ENCODE data around the gene ACOT13. TPM values are rescaled to one million over a fixed set of nuclear protein-coding genes. Genes with fewer than 3 reads are reported as not detected.
"Not testable (repeated sequence)": the region's sequence is repeated elsewhere in the genome, so short reads cannot be mapped to it uniquely, and the experiment has no call there.

The ACOT13 gene
- total RNA-seq, 3 donors from 2014 or later (not counting 1 experiment from before 2014, with no cell fraction given), result 3.2 to 4.3 (median 4.2) TPM

- no peak overlapping the region for H3K27ac Mint-ChIP-seq
- H3K4me1 Mint-ChIP-seq, result peaks cover 44 to 47% of the 10 kb centered on the region in 2 donors
- H3K4me1 ChIP-seq (ENCODE audit: control insufficient read depth, insufficient read depth, low read length), result no peaks in the 10 kb centered on the region
- TF ChIP-seq CTCF (IDR thresholded peaks at IDR 0.05), result no peak
- no peak overlapping the region for H3K4me3 ChIP-seq (ENCODE audit: low read length)
- no peaks in the 10 kb centered on the region for H3K27me3 Mint-ChIP-seq (ENCODE audit: low read depth in 2 of 2)
- ATAC-seq (peak in 1 of 3 donors; percentile 30), DNase-seq (no peak)
- 92% methylated on average over 8 of the region's 9 CpGs for WGBS (ENCODE audit: insufficient coverage)
- no peaks in the 10 kb centered on the region for H3K9me3 Mint-ChIP-seq
- no peak overlapping the region for H3K27ac ChIP-seq (ENCODE audit: low read length)
- no peaks in the 10 kb centered on the region for H3K27me3 ChIP-seq (ENCODE audit: control insufficient read depth, insufficient read depth, low read length)
- no peak overlapping the region for H3K4me3 Mint-ChIP-seq
- peaks cover 35% of the 10 kb centered on the region for H3K36me3 ChIP-seq (ENCODE audit: control insufficient read depth, insufficient read depth, low read length)
- intact Hi-C loops (cut with micrococcal nuclease), result no loop called here
- H3K9me3 ChIP-seq (ENCODE audit: control insufficient read depth, insufficient read depth, low read length), result no peaks in the 10 kb centered on the region
- H3K36me3 Mint-ChIP-seq, result peaks cover 9% of the 10 kb centered on the region
These were observed 8.0 kb upstream of the ACOT13 start for GRCh38 chr6:24658573-24659560.

- no peaks in the 10 kb centered on the region for H3K27me3 ChIP-seq (ENCODE audit: control insufficient read depth, insufficient read depth, low read length)
- H3K4me1 ChIP-seq (ENCODE audit: control insufficient read depth, insufficient read depth, low read length), result no peaks in the 10 kb centered on the region
- no peak overlapping the region for H3K27ac ChIP-seq (ENCODE audit: low read length)
- H3K9me3 Mint-ChIP-seq, result no peaks in the 10 kb centered on the region
- no peaks in the 10 kb centered on the region for H3K9me3 ChIP-seq (ENCODE audit: control insufficient read depth, insufficient read depth, low read length)
- intact Hi-C loops (cut with micrococcal nuclease), result no loop called here
- H3K36me3 Mint-ChIP-seq, result peaks cover 6% of the 10 kb centered on the region
- no peak overlapping the region for H3K4me3 ChIP-seq (ENCODE audit: low read length)
- peaks cover 46 to 54% of the 10 kb centered on the region in 2 donors for H3K4me1 Mint-ChIP-seq
- H3K27ac Mint-ChIP-seq, result no peak overlapping the region
- WGBS (ENCODE audit: insufficient coverage), result no CpG with 5 or more reads among the region's 1 CpG
- no peak overlapping the region for H3K4me3 Mint-ChIP-seq
- peaks cover 31% of the 10 kb centered on the region for H3K36me3 ChIP-seq (ENCODE audit: control insufficient read depth, insufficient read depth, low read length)
- H3K27me3 Mint-ChIP-seq (ENCODE audit: low read depth in 2 of 2), result no peaks in the 10 kb centered on the region
- TF ChIP-seq CTCF (IDR thresholded peaks at IDR 0.05), result no peak
- no peak for ATAC-seq
- no peak for DNase-seq
These were observed 7.3 kb upstream of the ACOT13 start for GRCh38 chr6:24659561-24659960.

GRCh38 chr6:24660105-24660504 lies 6.8 kb upstream of the ACOT13 start:
- WGBS (ENCODE audit: insufficient coverage), result 91% methylated on average over 2 of the region's 2 CpGs
- Histone ChIP-seq H3K4me3 (ENCODE audit: low read length) (no peak overlapping the region), H3K4me1 (ENCODE audit: control insufficient read depth, insufficient read depth, low read length) (no peaks in the 10 kb centered on the region), H3K9me3 (ENCODE audit: control insufficient read depth, insufficient read depth, low read length) (no peaks in the 10 kb centered on the region), H3K27ac (ENCODE audit: low read length) (no peak overlapping the region), H3K36me3 (ENCODE audit: control insufficient read depth, insufficient read depth, low read length) (peaks cover 32% of the 10 kb centered on the region), H3K27me3 (ENCODE audit: control insufficient read depth, insufficient read depth, low read length) (no peaks in the 10 kb centered on the region)
- no peak for TF ChIP-seq CTCF (IDR thresholded peaks at IDR 0.05)
- ATAC-seq (no peak), DNase-seq (no peak)
- Mint-ChIP-seq H3K27ac (no peak overlapping the region), H3K9me3 (no peaks in the 10 kb centered on the region), H3K4me3 (no peak overlapping the region), H3K27me3 (ENCODE audit: low read depth in 2 of 2) (no peaks in the 10 kb centered on the region), H3K36me3 (peaks cover 6% of the 10 kb centered on the region), H3K4me1 (peaks cover 51 to 59% of the 10 kb centered on the region in 2 donors)
- intact Hi-C loops (cut with micrococcal nuclease), result loop anchor here (10.0 kb wide), 1 partner anchor 115 kb away; the partner anchor contains the start of gene GMNN

GRCh38 chr6:24661759-24662158 lies 5.1 kb upstream of the ACOT13 start:
- not testable (repeated sequence) for H3K27me3 ChIP-seq (ENCODE audit: control insufficient read depth, insufficient read depth, low read length); H3K4me1 ChIP-seq (ENCODE audit: control insufficient read depth, insufficient read depth, low read length); ATAC-seq; H3K27ac ChIP-seq (ENCODE audit: low read length); H3K36me3 Mint-ChIP-seq; H3K4me3 ChIP-seq (ENCODE audit: low read length); H3K9me3 Mint-ChIP-seq; DNase-seq; H3K9me3 ChIP-seq (ENCODE audit: control insufficient read depth, insufficient read depth, low read length); H3K4me3 Mint-ChIP-seq; H3K27me3 Mint-ChIP-seq (ENCODE audit: low read depth in 2 of 2)
- peak overlapping the region; percentile 29 to 58 for H3K27ac Mint-ChIP-seq
- 98% methylated on average over 5 of the region's 5 CpGs for WGBS (ENCODE audit: insufficient coverage)
- intact Hi-C loops (cut with micrococcal nuclease), result loop anchor here (10.0 kb wide), 1 partner anchor 113 kb away; the partner anchor contains the start of gene GMNN
- H3K4me1 Mint-ChIP-seq, result peaks cover 54 to 62% of the 10 kb centered on the region in 2 donors
- peaks cover 28% of the 10 kb centered on the region for H3K36me3 ChIP-seq (ENCODE audit: control insufficient read depth, insufficient read depth, low read length)

Measured in natural killer cell (primary cell).